ENCODE measurements around the gene TBC1D24. TPM values are rescaled to one million over a fixed set of nuclear protein-coding genes. Genes with fewer than 3 reads are reported as not detected.

Gene TBC1D24
- total and polyA plus RNA-seq, 9 of the 15 experiments (the other 6 are each of a cell fraction or from before 2014, with no cell fraction given), result 1.7 to 22.6 (median 7.2) TPM

DNA sequence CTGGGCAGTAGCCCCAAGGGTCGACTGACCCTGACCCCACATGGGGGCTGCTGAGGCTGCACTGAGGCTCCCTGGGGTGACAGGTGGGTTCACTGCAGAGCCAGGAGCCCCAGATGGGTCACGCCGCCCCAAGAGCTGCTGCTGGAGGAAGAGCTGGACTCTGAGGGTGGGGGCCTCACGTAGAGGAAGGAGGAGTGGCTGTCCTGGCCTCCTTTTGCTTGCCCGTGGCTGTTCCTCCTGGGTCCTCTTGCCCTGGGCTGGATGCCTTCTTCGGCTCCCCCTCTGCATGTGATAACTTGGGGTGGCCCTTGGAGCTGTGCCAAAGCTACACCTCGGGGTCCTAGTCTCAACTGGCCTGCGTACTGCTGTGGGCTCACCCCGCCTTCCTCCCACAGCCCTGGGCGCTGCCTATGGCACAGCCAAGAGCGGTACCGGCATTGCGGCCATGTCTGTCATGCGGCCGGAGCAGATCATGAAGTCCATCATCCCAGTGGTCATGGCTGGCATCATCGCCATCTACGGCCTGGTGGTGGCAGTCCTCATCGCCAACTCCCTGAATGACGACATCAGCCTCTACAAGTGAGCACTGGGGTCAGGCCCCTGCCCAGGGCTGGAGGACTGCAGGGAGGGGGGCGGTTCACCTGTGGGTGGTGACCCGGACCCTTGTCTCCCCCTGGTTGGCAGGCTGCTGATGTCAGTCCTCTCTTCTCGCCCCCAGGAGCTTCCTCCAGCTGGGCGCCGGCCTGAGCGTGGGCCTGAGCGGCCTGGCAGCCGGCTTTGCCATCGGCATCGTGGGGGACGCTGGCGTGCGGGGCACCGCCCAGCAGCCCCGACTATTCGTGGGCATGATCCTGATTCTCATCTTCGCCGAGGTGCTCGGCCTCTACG lies 44.1 kb downstream of the TBC1D24 start (continued):
- TF ChIP-seq HEY1 (CRISPR knock-in tag; IDR thresholded peaks at IDR 0.05; ENCODE audit: borderline replicate concordance), result no peak
- TF ChIP-seq ZNF589 (CRISPR knock-in tag; IDR thresholded peaks at IDR 0.05; ENCODE audit: low read depth), result no peak
- no peak for TF ChIP-seq ZNF263 (CRISPR knock-in tag; IDR thresholded peaks at IDR 0.05; ENCODE audit: borderline replicate concordance)
- no peak for TF ChIP-seq MCM5 (IDR thresholded peaks at IDR 0.05; ENCODE audit: low read depth)
- no peak for TF ChIP-seq LEF1 (IDR thresholded peaks at IDR 0.05)
- no peak for TF ChIP-seq ZC3H4 (CRISPR knock-in tag; IDR thresholded peaks at IDR 0.05; ENCODE audit: borderline replicate concordance)
- TF ChIP-seq ETV1 (tag; conservative IDR thresholded peaks at IDR 0.05; ENCODE audit: low read depth), result no peak
- TF ChIP-seq DIDO1 (tag; IDR thresholded peaks at IDR 0.05; ENCODE audit: low read depth), result no peak
- TF ChIP-seq, protein P1, sequence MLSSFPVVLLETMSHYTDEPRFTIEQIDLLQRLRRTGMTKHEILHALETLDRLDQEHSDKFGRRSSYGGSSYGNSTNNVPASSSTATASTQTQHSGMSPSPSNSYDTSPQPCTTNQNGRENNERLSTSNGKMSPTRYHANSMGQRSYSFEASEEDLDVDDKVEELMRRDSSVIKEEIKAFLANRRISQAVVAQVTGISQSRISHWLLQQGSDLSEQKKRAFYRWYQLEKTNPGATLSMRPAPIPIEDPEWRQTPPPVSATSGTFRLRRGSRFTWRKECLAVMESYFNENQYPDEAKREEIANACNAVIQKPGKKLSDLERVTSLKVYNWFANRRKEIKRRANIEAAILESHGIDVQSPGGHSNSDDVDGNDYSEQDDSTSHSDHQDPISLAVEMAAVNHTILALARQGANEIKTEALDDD (IDR thresholded peaks at IDR 0.05), result no peak
- TF ChIP-seq, protein P2, sequence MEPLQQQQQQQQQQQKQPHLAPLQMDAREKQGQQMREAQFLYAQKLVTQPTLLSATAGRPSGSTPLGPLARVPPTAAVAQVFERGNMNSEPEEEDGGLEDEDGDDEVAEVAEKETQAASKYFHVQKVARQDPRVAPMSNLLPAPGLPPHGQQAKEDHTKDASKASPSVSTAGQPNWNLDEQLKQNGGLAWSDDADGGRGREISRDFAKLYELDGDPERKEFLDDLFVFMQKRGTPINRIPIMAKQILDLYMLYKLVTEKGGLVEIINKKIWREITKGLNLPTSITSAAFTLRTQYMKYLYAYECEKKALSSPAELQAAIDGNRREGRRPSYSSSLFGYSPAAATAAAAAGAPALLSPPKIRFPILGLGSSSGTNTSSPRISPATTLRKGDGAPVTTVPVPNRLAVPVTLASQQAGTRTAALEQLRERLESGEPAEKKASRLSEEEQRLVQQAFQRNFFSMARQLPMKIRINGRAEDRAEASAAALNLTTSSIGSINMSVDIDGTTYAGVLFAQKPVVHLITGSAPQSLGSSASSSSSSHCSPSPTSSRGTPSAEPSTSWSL (CRISPR knock-in tag; IDR thresholded peaks at IDR 0.05; ENCODE audit: borderline replicate concordance), result no peak
- TF ChIP-seq, protein P3, sequence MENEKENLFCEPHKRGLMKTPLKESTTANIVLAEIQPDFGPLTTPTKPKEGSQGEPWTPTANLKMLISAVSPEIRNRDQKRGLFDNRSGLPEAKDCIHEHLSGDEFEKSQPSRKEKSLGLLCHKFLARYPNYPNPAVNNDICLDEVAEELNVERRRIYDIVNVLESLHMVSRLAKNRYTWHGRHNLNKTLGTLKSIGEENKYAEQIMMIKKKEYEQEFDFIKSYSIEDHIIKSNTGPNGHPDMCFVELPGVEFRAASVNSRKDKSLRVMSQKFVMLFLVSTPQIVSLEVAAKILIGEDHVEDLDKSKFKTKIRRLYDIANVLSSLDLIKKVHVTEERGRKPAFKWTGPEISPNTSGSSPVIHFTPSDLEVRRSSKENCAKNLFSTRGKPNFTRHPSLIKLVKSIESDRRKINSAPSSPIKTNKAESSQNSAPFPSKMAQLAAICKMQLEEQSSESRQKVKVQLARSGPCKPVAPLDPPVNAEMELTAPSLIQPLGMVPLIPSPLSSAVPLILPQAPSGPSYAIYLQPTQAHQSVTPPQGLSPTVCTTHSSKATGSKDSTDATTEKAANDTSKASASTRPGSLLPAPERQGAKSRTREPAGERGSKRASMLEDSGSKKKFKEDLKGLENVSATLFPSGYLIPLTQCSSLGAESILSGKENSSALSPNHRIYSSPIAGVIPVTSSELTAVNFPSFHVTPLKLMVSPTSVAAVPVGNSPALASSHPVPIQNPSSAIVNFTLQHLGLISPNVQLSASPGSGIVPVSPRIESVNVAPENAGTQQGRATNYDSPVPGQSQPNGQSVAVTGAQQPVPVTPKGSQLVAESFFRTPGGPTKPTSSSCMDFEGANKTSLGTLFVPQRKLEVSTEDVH (IDR thresholded peaks at IDR 0.05; ENCODE audit: low read depth, partially characterized antibody), result no peak
- no peak for TF ChIP-seq ZNF75A (CRISPR knock-in tag; IDR thresholded peaks at IDR 0.05)
- peak; percentile 49 for TF ChIP-seq RBFOX2 (IDR thresholded peaks at IDR 0.05; ENCODE audit: low read depth, low read length)
- TF ChIP-seq PTRF (tag; IDR thresholded peaks at IDR 0.05), result no peak
- no peak for TF ChIP-seq TCF7 (IDR thresholded peaks at IDR 0.05; ENCODE audit: borderline replicate concordance)
- TF ChIP-seq ZNF174 (CRISPR knock-in tag; IDR thresholded peaks at IDR 0.05), result no peak
- TF ChIP-seq NCOA4 (IDR thresholded peaks at IDR 0.05; ENCODE audit: partially characterized antibody), result no peak
- TF ChIP-seq POLR2G (IDR thresholded peaks at IDR 0.05; ENCODE audit: low read depth, low read length), result peak; percentile 55
- TF ChIP-seq NBN (IDR thresholded peaks at IDR 0.05; ENCODE audit: low read depth), result no peak
- no peak for TF ChIP-seq BCL6 (CRISPR knock-in tag; IDR thresholded peaks at IDR 0.05)
- no peak for TF ChIP-seq NR4A1 (CRISPR knock-in tag; IDR thresholded peaks at IDR 0.05)
- TF ChIP-seq NR4A1 (tag; IDR thresholded peaks at IDR 0.05), result no peak
- no peak for TF ChIP-seq PHB2 (IDR thresholded peaks at IDR 0.05; ENCODE audit: low read depth)
